Adrenal gland (tissue), 12 donors: ENCODE results near the gene U2AF1L4. TPM values are rescaled to one million over a fixed set of nuclear protein-coding genes. Genes with fewer than 3 reads are reported as not detected.

Source experiments
- DNase-seq, 7 donors: peaks; one replicate each; pipeline ENCODE4 v3.0.0-alpha.2; 2019 to 2020
- H3K27ac ChIP-seq, 5 donors: fragments of 200-600 bp; sonication (generic) in 4 of 5; 1 replicate in 3 of 5; 2 replicates in 2 of 5; pipeline versions ENCODE4 v1.5.1 to v1.8.0; 2016 to 2020; ENCODE audit warnings: mild to moderate bottlenecking in 1 of 5
- H3K27me3 ChIP-seq: fragments of 200-600 bp; 2 replicates; pipeline ENCODE4 v1.8.0; 2021
- H3K36me3 ChIP-seq, 2 donors: fragments of 200-600 bp; replicated peaks in 1 of 2; 1 replicate in 1 of 2; 2 replicates in 1 of 2; pipeline versions ENCODE4 v1.5.1 to v1.8.0; 2018 to 2022
- H3K4me1 ChIP-seq, 2 donors: fragments of 200-600 bp; replicated peaks in 1 of 2; 1 replicate in 1 of 2; 2 replicates in 1 of 2; pipeline versions ENCODE4 v1.5.1 to v1.8.0; 2018 to 2021
- H3K4me3 ChIP-seq, 4 donors: fragments of 200-600 bp; sonication (generic) in 3 of 4; one replicate each; pipeline ENCODE4 v1.5.1; 2016 to 2018
- H3K9me3 ChIP-seq, 3 donors: fragments of 200-600 bp; sonication (generic) in 1 of 3; replicated peaks in 1 of 3; 1 replicate in 2 of 3; 2 replicates in 1 of 3; pipeline versions ENCODE4 v1.5.1 to v1.8.0; 2016 to 2021
- CTCF ChIP-seq, 6 experiments: fragments of 450-650 bp in 4 of 6; fragments of 200-600 bp in 2 of 6; sonication (generic) in 1 of 6; IDR thresholded peaks; 1 replicate in 5 of 6; 2 replicates in 1 of 6; pipeline versions ENCODE4 v1.5.1 to v1.8.0; 2016 to 2021; ENCODE audit warnings: antibody characterized with exemption in 6 of 6, mild to moderate bottlenecking in 2 of 6, moderate library complexity in 1 of 6
- POLR2A ChIP-seq, 2 donors: fragments of 450-650 bp; IDR thresholded peaks; one replicate each; pipeline ENCODE4 v1.6.1; 2017; ENCODE audit warnings: antibody characterized with exemption in 2 of 2, mild to moderate bottlenecking in 2 of 2, moderate library complexity in 1 of 2
- WGBS, 4 donors: extraction: QIAGEN DNeasy Blood & Tissue Kit in 2 of 4; methylation state at CpG; one replicate each; pipeline versions ENCODE4 v1.1.5 to v1.1.7; 2013 to 2017; 5-methylcytosine and 5-hydroxymethylcytosine counted together
- intact Hi-C, 2 donors: fragments of 100-400 bp; cut with DNase I; formaldehyde crosslinking; loops; one replicate each; pipeline versions ENCODE4 v1.14.1 to v1.15.0; 2022 to 2023
- polyA plus RNA-seq, 3 donors: library from polyadenylated mRNA; stranded (reverse); fragments of 200-250 nt in 2 of 3; fragments of 350-450 nt in 1 of 3; fragmentation: Illumina TruSeq in 1 of 3; extraction: RNeasy Lipid Tissue Mini Kit (QIAGEN cat#74804) in 1 of 3; gene quantifications; one replicate each; pipeline ENCODE4 v1.2.3, GENCODE V29; 2013 to 2014
- total RNA-seq, 9 donors: library from RNA; depleted of rRNA in 4 of 9; stranded (reverse); fragments of >200 nt in 4 of 9; fragments of 120-200 nt in 1 of 9; fragmentation: NEBNext Ultra II Directional in 1 of 9; extraction: Animal tissue kit (Norgen Biotek cat#: 25700) in 1 of 9; gene quantifications; one replicate each; pipeline versions ENCODE4 v1.1.0 to v1.2.4, GENCODE V29; 2013 to 2023
- donor health status: healthy with polysubstance abuse.
- donor health status: Bipolar disorder and iron deficiency.
- donor health status: DM: yes; HTN: yes; CAD: no.
- donor health status: DM: no; HTN: no; CAD: no.
- donor health status: DM: no; HTN: no; CAD: no.
- donor health status: DM: yes; HTN: yes; CAD: no.

Gene U2AF1L4
- total and polyA plus RNA-seq, 12 donors, result 14.8 to 255 (median 32.8) TPM

- Histone ChIP-seq H3K4me3 (no peak overlapping the region), H3K27me3 (no peaks in the 10 kb centered on the region), H3K4me1 (no peaks in the 10 kb centered on the region), H3K27ac (no peak overlapping the region), H3K36me3 (no peaks in the 10 kb centered on the region), H3K9me3 (no peaks in the 10 kb centered on the region)
- intact Hi-C loops, result no loop called here
- 83 to 90% (median 89%) methylated on average over 8 to 11 of the region's 11 CpGs for WGBS, 4 donors
- no peak for DNase-seq
- no peak for TF ChIP-seq POLR2A (IDR thresholded peaks at IDR 0.05)
- TF ChIP-seq CTCF (IDR thresholded peaks at IDR 0.05), result no peak
These were observed 44.2 kb upstream of the U2AF1L4 start for GRCh38 chr19:35789195-35789977.

- 80 to 85% (median 83%) methylated on average over 6 to 12 of the region's 12 CpGs for WGBS, 4 donors
- no peak overlapping the region for H3K4me3 ChIP-seq
- no peaks in the 10 kb centered on the region for H3K36me3 ChIP-seq
- no peaks in the 10 kb centered on the region for H3K9me3 ChIP-seq
- intact Hi-C loops, result no loop called here
- no peaks in the 10 kb centered on the region for H3K27me3 ChIP-seq
- H3K4me1 ChIP-seq, result no peaks in the 10 kb centered on the region
- no peak for DNase-seq
- no peak overlapping the region for H3K27ac ChIP-seq
- TF ChIP-seq POLR2A (IDR thresholded peaks at IDR 0.05) (no peak), CTCF (IDR thresholded peaks at IDR 0.05) (no peak)
These were observed 43.2 kb upstream of the U2AF1L4 start for GRCh38 chr19:35788205-35788960.

GRCh38 chr19:35787227-35787799, 42.1 kb upstream of the U2AF1L4 start:
- 95 to 100% (median 98%) methylated on average over 4 to 15 of the region's 15 CpGs; no CpG with 5 or more reads in 1 of the 4 donors for WGBS, 4 donors
- Histone ChIP-seq H3K36me3 (no peaks in the 10 kb centered on the region), H3K4me1 (no peaks in the 10 kb centered on the region), H3K27ac (no peak overlapping the region), H3K4me3 (no peak overlapping the region), H3K9me3 (no peaks in the 10 kb centered on the region), H3K27me3 (no peaks in the 10 kb centered on the region)
- DNase-seq, result no peak
- intact Hi-C loops, result no loop called here
- TF ChIP-seq CTCF (IDR thresholded peaks at IDR 0.05) (no peak), POLR2A (IDR thresholded peaks at IDR 0.05) (no peak)
